HG03575 (cell line): ENCODE results near the gene NCBP2.
A peak's percentile ranks its signal among the peaks of the same experiment; 100 is the strongest.
"Not testable (repeated sequence)": the region's sequence is repeated elsewhere in the genome, so short reads cannot be mapped to it uniquely, and the experiment has no call there.

Experiments used
- ATAC-seq: cut with Tn5 transposase; IDR thresholded peaks from one replicate; pipeline ENCODE4 v1.9.1; 2021; ENCODE audit not compliant: unreplicated experiment, insufficient number of reproducible peaks, low FRiP score; ENCODE audit errors: extremely low read depth

Gene NCBP2

DNA sequence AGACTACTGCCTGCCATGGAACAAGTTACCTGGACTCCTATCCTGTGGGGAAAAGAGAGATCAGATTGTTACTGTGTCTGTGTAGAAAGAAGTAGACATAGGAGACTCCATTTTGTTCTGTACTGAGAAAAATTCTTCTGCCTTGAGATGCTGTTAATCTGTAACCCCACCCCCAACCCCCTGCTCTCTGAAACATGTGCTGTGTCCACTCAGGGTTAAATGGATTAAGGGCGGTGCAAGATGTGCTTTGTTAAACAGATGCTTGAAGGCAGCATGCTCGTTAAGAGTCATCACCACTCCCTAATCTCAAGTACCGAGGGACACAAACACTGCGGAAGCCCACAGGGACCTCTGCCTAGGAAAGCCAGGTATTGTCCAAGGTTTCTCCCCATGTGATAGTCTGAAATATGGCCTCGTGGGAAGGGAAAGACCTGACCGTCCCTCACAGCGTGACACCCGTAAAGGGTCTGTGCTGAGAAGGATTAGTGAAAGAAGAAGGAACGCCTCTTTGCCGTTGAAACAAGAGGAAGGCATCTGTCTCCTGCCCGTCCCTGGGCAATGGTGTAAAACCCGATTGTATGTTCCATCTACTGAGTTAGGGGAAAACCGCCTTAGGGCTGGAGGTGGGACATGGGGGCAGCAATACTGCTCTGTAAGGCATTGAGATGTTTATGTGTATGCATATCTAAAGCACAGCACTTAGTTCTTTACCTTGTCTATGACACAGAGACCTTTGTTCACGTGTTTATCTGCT lies 1.9 kb upstream of the NCBP2 start:
- not testable (repeated sequence) for ATAC-seq

GRCh38 chr3:196942915-196943277 lies 568 bp upstream of the NCBP2 start:
- ATAC-seq, result no peak

GRCh38 chr3:196941729-196942225 lies 551 bp downstream of the NCBP2 start:
- ATAC-seq, result peak; percentile 16

GRCh38 chr3:196938576-196938975 lies 3.8 kb downstream of the NCBP2 start:
- ATAC-seq, result no peak

DNA sequence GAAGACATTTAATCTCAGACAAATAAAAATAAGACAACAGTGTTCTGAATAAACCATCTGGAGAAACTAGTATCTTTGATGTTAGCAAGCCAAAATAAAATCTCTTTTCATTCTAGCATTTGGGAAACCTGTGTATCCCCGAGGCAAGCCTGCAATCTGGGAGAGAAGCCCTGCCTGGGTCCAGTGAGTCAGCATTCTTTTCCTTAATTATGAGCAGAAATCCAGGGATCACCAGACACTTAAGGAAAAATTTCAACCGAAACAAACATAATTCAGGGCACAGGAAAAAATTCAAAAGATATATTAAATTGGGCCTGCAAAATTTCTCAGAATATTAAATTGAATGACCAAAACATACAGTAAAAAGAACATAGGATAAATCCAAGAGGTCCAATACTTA lies 4.2 kb downstream of the NCBP2 start:
- no peak for ATAC-seq

DNA sequence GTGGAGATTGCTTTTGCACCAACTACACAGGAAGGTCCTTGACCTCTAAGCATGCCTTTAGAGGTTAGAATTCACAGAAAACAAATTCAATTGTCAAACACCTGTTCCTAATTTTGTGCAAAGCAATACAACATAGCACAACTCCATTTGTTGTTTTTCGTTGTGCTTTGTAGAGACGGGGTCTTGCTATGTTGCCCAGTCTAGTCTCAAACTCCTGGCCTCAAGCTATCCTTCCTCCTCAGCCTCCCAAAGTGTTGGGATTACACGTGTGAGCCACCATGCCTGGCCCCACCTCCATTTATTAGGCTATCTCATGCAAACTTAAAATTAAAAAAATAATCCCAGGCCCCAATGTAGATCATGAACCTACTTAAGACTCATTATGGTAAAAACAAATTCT lies 6.0 kb downstream of the NCBP2 start:
- ATAC-seq, result no peak

- ATAC-seq, result no peak
Observed at GRCh38 chr3:196932600-196932999, 9.7 kb downstream of the NCBP2 start.

- ATAC-seq, result no peak
Observed at GRCh38 chr3:196931828-196932587, 10.3 kb downstream of the NCBP2 start.

- no peak for ATAC-seq
Observed at GRCh38 chr3:196931157-196931556, 11.2 kb downstream of the NCBP2 start.

- no peak for ATAC-seq
Observed at GRCh38 chr3:196927571-196928453, 14.5 kb downstream of the NCBP2 start.

- ATAC-seq, result no peak
Observed at GRCh38 chr3:196920733-196921132, 21.6 kb downstream of the NCBP2 start.

DNA sequence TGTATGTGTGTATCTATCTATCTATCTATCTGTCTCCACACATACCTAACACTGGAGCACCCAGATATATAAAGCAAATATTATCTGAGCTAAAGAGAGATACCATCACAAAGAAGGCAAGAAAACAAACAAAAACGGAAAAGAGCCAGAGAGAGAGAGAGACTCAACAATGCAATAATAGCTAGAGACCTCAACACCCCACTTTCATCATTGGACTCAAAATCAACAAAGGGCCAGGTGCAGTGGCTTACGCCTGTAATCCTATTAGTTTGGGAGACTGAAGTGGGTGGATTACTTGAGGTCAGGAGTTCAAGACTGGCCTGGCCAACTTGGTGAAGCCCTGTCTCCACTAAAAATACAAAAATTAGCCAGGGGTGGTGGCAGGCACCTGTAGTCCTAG lies 23.4 kb downstream of the NCBP2 start:
- ATAC-seq, result no peak

DNA sequence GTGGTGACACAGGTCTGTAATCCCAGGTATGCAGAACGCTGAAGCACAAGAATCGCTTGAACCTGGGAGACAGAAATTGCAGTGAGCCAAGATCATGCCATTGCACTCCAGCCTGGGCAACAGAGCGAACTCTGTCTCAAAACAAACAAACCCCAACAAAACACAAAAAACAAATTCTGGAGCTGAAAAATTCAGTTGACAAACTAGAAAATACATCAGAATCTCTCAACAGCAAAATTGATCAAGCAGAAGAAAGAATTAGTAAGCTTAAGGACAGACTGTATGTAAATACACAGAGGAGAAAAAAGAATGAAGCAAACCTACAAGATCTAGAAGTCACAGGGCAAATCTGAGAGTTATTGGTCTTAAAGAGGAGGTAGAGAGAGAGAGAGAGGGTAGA lies 25.3 kb downstream of the NCBP2 start:
- ATAC-seq, result no peak

DNA sequence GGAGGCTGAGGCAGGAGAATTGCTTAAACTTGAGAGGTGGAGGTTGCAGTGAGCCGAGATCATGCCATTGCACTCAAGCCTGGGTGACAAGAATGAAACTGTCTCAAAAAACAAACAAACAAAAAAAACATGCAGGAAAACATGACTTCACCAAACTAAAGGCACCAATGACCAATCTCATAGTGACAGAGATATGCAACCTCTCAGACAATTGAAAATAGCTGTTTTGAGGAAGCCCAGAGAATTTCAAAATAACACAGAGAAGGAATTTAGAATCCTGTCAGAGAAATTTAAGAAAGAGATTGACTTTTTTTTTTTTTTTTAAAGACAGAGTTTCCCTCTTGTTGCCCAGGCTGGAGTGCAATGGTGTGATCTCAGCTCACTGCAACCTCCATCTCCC lies 26.1 kb downstream of the NCBP2 start:
- ATAC-seq, result no peak

- no peak for ATAC-seq
Observed at GRCh38 chr3:196915375-196915774, 27.0 kb downstream of the NCBP2 start.

DNA sequence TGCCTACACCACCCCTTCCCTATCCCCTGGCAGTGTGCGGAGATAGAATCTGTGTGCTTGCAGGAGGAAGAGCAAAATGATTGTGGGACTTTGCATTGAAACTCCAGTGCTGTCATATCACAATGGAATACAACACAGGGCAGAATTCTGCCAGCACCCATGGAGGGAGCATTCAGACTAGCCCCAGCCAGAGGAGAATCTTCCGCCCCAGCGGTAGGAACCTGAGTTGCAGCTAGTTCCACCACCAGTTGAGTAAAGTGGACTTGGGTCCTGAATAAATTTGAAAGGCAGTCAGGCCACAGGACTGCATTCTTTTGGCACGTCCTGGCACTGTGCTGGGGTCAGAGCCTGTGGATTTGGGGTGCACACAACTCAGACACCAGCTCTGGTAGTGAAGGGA lies 27.5 kb downstream of the NCBP2 start:
- ATAC-seq, result no peak

GRCh38 chr3:196903740-196904139 lies 38.6 kb downstream of the NCBP2 start:
- no peak for ATAC-seq

- ATAC-seq, result no peak
Observed at GRCh38 chr3:196902296-196902695, 40.0 kb downstream of the NCBP2 start.

DNA sequence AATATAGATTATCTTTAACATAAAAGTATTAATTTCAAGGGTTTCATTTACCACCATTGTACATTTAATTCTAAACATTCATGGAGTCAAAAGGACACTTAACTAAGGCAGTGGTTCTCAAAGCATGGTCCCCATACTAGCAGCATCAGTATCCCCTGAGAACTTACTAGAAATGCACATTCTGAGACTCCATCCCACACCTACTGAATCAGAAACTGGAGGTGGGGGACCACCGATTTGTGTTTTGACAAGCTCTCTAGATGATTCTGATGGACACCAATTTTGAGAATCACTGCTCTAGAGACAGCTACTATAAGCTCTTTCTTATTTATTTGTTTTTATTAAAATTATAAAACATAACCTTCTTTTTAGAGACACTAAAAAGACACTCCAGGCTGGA lies 40.6 kb downstream of the NCBP2 start:
- ATAC-seq, result no peak
